Mononuclear cell (primary cell): ENCODE data around the gene CPA1. TPM values are rescaled to one million over a fixed set of nuclear protein-coding genes. Genes with fewer than 3 reads are reported as not detected.

ENCODE experiments used
- H3K27me3 ChIP-seq: 2 replicates; pipeline ENCODE4 v1.6.0; 2011; ENCODE audit warnings: low read length, control low read depth; ENCODE audit not compliant: insufficient read depth
- H3K4me1 ChIP-seq: 2 replicates; pipeline ENCODE4 v1.5.1; 2011; ENCODE audit warnings: mild to moderate bottlenecking, low read length, control low read depth; ENCODE audit not compliant: insufficient read depth
- H3K4me3 ChIP-seq: 2 replicates; pipeline ENCODE4 v1.5.1; 2011; ENCODE audit warnings: mild to moderate bottlenecking, low read length, moderate library complexity
- H3K9me3 ChIP-seq: 2 replicates; pipeline ENCODE4 v1.5.1; 2011; ENCODE audit warnings: low read depth, mild to moderate bottlenecking, control low read depth, low read length
- total RNA-seq: library from RNA; depleted of rRNA; stranded (reverse); fragments of >200 nt; gene quantifications from one replicate; pipeline ENCODE4 v1.2.3, GENCODE V29; 2012

CPA1 gene
- total RNA-seq, 1 donor: not detected

DNA sequence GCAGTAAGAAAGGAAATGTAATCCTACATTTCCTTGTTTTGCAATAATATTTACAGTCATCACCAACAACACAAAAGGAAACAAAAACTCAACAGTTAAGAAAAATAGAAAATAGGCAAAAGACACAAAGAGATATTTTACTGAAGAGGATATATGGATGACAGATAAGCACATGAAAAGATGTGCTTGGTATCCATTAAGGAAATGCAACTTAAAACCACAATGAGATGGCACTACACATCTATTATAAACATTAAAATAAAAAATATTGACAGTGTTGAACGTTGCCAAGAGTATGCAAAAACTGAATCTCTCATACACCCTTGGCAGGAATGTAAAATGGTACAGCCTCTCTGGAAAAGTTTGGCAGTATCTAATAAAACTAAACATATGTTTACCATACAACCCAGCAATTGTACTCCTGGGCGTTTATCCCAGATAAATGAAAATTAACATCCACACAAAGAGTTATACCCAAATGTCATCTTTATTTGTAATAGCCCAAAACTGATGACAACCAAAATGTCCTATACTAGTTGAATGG lies 55.1 kb downstream of the CPA1 start:
- no peak overlapping the region for H3K4me3 ChIP-seq
- H3K4me1 ChIP-seq: peaks cover 40% of the 10 kb centered on the region
- no peaks in the 10 kb centered on the region for H3K27me3 ChIP-seq

DNA sequence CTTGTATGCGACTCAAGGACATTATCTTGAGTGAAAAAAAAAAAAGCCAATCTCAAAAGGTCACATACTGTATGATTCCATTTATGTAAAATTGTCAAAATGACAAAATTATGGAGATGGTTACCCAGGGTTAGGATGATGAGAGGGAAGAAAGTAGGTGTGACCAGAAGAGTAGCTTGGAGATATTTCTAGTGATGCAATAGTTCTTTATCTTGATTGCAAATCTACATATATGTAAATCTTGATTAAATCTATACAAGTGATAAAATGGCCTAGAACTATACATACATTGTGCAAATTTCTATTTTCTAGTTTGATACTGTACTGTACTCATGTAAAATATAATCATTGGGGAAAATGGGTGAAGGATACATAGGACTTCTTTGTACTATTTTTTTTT lies 56.0 kb downstream of the CPA1 start:
- peaks cover 35% of the 10 kb centered on the region for H3K4me1 ChIP-seq
- H3K9me3 ChIP-seq: no peaks in the 10 kb centered on the region
- H3K27me3 ChIP-seq: no peaks in the 10 kb centered on the region
- no peak overlapping the region for H3K4me3 ChIP-seq

More for the DNA sequence above, 55.1 kb downstream of the CPA1 start:
- H3K9me3 ChIP-seq: no peaks in the 10 kb centered on the region

Other genes with a start within 250 kb of the CPA1 start
- gene TMEM209, start 175.1 kb upstream of the CPA1 start, total RNA-seq: 16.2 TPM
- not detected for gene SSMEM1, start 172.6 kb upstream of the CPA1 start, total RNA-seq
- gene CPA2, start 113.6 kb upstream of the CPA1 start, total RNA-seq: not detected
- 0.21 TPM for gene CPA4, start 87.3 kb upstream of the CPA1 start, total RNA-seq
- not detected for gene CPA5, start 35.7 kb upstream of the CPA1 start, total RNA-seq
- gene CEP41, start 60.5 kb downstream of the CPA1 start, total RNA-seq: 1.9 TPM
- 5.0 TPM for gene MEST, start 111.6 kb downstream of the CPA1 start, total RNA-seq